A549 treated with CORT108297 at 1 μM for 4 hours (cell line): ENCODE results near the gene SPIN2B. TPM values are rescaled to one million over a fixed set of nuclear protein-coding genes. Genes with fewer than 3 reads are reported as not detected.

Experiments
- total RNA-seq: library from RNA; stranded (reverse); fragments of 200-300 nt; extraction: Qiagen RNA extraction; gene quantifications from 5 replicates; pipeline ENCODE4 v1.2.3, GENCODE V29; 2022

Gene SPIN2B
- total RNA-seq = 8.4 to 11.2 TPM (median 9.7 TPM) in 5 replicates

GRCh38 chrX:57121162-57121755 is at the start of gene SPIN2B:
Gene SPIN2B, minus strand, starts transcription at chrX:57121548.

GRCh38 chrX:57137073-57137472 is 15.7 kb upstream of the SPIN2B start, which contains the start of gene SPIN2A:
Gene SPIN2A, minus strand, starts transcription at chrX:57137397. Its CDS starts 800 bp downstream, at chrX:57136597.

Other genes starting within 250 kb of the SPIN2B start
- 6.3 to 7.5 TPM (median 7.2 TPM) in 5 replicates for gene SPIN3, start 126.0 kb downstream of the SPIN2B start, total RNA-seq
- gene SPIN2A, start 15.8 kb upstream of the SPIN2B start, total RNA-seq = 0.12 to 0.21 TPM (median 0.13 TPM) in 5 replicates
- gene FAAH2, start 165.2 kb upstream of the SPIN2B start, total RNA-seq = 0.10 to 0.18 TPM (median 0.13 TPM) in 5 replicates